ENCODE data around the gene PTPRN2. TPM values are rescaled to one million over a fixed set of nuclear protein-coding genes. Genes with fewer than 3 reads are reported as not detected.
"Not testable (repeated sequence)": the region's sequence is repeated elsewhere in the genome, so short reads cannot be mapped to it uniquely, and the experiment has no call there.

PTPRN2 gene
- total and polyA plus RNA-seq, 7 donors, result 3.2 to 7.1 (median 5.5) TPM

DNA sequence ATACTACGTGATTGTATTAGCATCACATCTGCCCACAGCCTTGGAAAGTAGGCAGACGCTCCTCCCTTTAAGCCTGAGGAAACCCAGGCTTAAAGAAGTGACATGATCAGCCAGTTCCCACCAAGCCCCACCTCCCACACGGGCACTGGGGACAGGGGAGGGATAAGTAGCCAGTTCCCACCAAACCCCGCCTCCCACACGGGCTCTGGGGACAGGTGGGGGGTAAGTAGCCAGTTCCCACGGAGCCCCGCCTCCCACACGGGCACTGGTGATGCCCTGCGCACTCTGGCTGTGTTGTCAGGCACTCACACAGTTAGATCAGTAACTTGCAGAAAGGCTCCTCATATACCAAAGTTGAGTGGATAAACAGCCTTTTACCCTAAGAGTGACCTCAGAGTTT lies 606.8 kb downstream of the PTPRN2 start:
- WGBS, 2 donors, result 48 to 60% methylated on average over 9 of the region's 9 CpGs
- no peak overlapping the region for H3K27ac ChIP-seq
- peaks cover 0 to 8% (median 0%) of the 10 kb centered on the region in 3 donors for H3K27me3 ChIP-seq
- no peaks in the 10 kb centered on the region for H3K36me3 ChIP-seq
- H3K4me1 ChIP-seq, result no peaks in the 10 kb centered on the region
- intact Hi-C loops (cut with DNase I), result no loop called here
- DNase-seq, result peak; percentile 34
- TF ChIP-seq EP300 (IDR thresholded peaks at IDR 0.05), result no peak
- no peak for TF ChIP-seq POLR2AphosphoS5 (IDR thresholded peaks at IDR 0.05)
- no peak for TF ChIP-seq POLR2A (IDR thresholded peaks at IDR 0.05)
- TF ChIP-seq, protein P1, sequence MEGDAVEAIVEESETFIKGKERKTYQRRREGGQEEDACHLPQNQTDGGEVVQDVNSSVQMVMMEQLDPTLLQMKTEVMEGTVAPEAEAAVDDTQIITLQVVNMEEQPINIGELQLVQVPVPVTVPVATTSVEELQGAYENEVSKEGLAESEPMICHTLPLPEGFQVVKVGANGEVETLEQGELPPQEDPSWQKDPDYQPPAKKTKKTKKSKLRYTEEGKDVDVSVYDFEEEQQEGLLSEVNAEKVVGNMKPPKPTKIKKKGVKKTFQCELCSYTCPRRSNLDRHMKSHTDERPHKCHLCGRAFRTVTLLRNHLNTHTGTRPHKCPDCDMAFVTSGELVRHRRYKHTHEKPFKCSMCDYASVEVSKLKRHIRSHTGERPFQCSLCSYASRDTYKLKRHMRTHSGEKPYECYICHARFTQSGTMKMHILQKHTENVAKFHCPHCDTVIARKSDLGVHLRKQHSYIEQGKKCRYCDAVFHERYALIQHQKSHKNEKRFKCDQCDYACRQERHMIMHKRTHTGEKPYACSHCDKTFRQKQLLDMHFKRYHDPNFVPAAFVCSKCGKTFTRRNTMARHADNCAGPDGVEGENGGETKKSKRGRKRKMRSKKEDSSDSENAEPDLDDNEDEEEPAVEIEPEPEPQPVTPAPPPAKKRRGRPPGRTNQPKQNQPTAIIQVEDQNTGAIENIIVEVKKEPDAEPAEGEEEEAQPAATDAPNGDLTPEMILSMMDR (IDR thresholded peaks at IDR 0.05), result no peak
- no peak overlapping the region for H3K4me3 ChIP-seq
- no peaks in the 10 kb centered on the region for H3K9me3 ChIP-seq

GRCh38 chr7:157980341-157980731 lies 607.3 kb downstream of the PTPRN2 start:
- H3K9me3 ChIP-seq; H3K36me3 ChIP-seq; H3K27ac ChIP-seq; H3K27me3 ChIP-seq; intact Hi-C loops (cut with DNase I); H3K4me3 ChIP-seq; H3K4me1 ChIP-seq: not testable (repeated sequence)
- DNase-seq, result peak; percentile 21
- 88 to 90% methylated on average over 9 of the region's 9 CpGs for WGBS, 2 donors

GRCh38 chr7:157979636-157980340 lies 607.8 kb downstream of the PTPRN2 start:
- H3K27ac ChIP-seq, result no peak overlapping the region
- H3K27me3 ChIP-seq, result peaks cover 0 to 7% (median 0%) of the 10 kb centered on the region in 3 donors
- TF ChIP-seq EP300 (IDR thresholded peaks at IDR 0.05), result no peak
- TF ChIP-seq, protein P1 (IDR thresholded peaks at IDR 0.05), result no peak
- TF ChIP-seq POLR2A (IDR thresholded peaks at IDR 0.05), result no peak
- H3K36me3 ChIP-seq, result no peaks in the 10 kb centered on the region
- peaks cover 0 to 7% (median 2%) of the 10 kb centered on the region in 4 donors for H3K9me3 ChIP-seq
- intact Hi-C loops (cut with DNase I), result no loop called here
- WGBS, 2 donors, result 82 to 90% methylated on average over 14 of the region's 14 CpGs
- H3K4me1 ChIP-seq, result no peaks in the 10 kb centered on the region
- no peak overlapping the region for H3K4me3 ChIP-seq
- peak; percentile 46 for DNase-seq

DNA sequence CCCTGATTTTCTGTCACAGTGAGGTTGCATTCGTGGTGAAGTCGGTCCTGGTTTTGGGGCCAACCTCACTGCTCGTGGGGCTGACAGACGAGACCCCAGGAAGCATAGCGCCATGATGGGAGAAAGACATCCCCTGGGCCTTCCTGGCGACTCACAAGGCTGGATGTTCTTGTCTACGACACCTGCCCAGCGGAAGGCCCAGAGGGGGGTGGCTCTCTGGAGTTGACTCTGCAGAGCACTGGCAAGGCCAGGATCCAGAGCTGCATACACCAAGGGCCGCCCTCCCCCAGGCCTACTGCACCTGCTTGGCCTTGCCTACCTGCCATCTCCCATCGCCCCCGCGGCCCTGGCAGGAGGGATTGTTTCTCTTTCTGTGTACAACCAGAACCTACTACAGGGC lies 608.9 kb downstream of the PTPRN2 start:
- Histone ChIP-seq H3K9me3 (peaks cover 0 to 18% (median 11%) of the 10 kb centered on the region in 4 donors), H3K4me3 (no peak overlapping the region), H3K36me3 (no peaks in the 10 kb centered on the region), H3K4me1 (no peaks in the 10 kb centered on the region), H3K27ac (no peak overlapping the region), H3K27me3 (peaks cover 0 to 4% (median 0%) of the 10 kb centered on the region in 3 donors)
- no peak for DNase-seq
- WGBS, 2 donors, result 88 to 91% methylated on average over 12 of the region's 12 CpGs
- intact Hi-C loops (cut with DNase I), result no loop called here
- TF ChIP-seq EP300 (IDR thresholded peaks at IDR 0.05) (no peak), POLR2AphosphoS5 (IDR thresholded peaks at IDR 0.05) (no peak), POLR2A (IDR thresholded peaks at IDR 0.05) (no peak)
- TF ChIP-seq, protein P1 (IDR thresholded peaks at IDR 0.05), result no peak

GRCh38 chr7:157977717-157978496 lies 609.7 kb downstream of the PTPRN2 start:
- Histone ChIP-seq H3K27ac (no peak overlapping the region), H3K9me3 (peaks cover 0 to 19% (median 11%) of the 10 kb centered on the region in 4 donors), H3K4me1 (no peaks in the 10 kb centered on the region), H3K4me3 (no peak overlapping the region), H3K27me3 (peaks cover 0 to 4% (median 0%) of the 10 kb centered on the region in 3 donors), H3K36me3 (no peaks in the 10 kb centered on the region)
- no peak for DNase-seq
- TF ChIP-seq POLR2A (IDR thresholded peaks at IDR 0.05), result no peak
- TF ChIP-seq EP300 (IDR thresholded peaks at IDR 0.05), result no peak
- TF ChIP-seq, protein P1 (IDR thresholded peaks at IDR 0.05), result no peak
- no peak for TF ChIP-seq POLR2AphosphoS5 (IDR thresholded peaks at IDR 0.05)
- intact Hi-C loops (cut with DNase I), result no loop called here
- WGBS, 2 donors, result 85 to 91% methylated on average over 20 of the region's 20 CpGs

Measured in sigmoid colon (tissue), 7 donors.